Activated CD8-positive, alpha-beta memory T cell treated with anti-CD3 and anti-CD28 coated beads, Interleukin-2, amount 50 U/mL, for 4 hours (primary cell): ENCODE measurements around the gene PCDHB10.
"Not testable (repeated sequence)": the region's sequence is repeated elsewhere in the genome, so short reads cannot be mapped to it uniquely, and the experiment has no call there.

Source experiments
- DNase-seq: peaks from one replicate; pipeline ENCODE4 v3.0.0-alpha.2; 2020

The PCDHB10 gene

DNA sequence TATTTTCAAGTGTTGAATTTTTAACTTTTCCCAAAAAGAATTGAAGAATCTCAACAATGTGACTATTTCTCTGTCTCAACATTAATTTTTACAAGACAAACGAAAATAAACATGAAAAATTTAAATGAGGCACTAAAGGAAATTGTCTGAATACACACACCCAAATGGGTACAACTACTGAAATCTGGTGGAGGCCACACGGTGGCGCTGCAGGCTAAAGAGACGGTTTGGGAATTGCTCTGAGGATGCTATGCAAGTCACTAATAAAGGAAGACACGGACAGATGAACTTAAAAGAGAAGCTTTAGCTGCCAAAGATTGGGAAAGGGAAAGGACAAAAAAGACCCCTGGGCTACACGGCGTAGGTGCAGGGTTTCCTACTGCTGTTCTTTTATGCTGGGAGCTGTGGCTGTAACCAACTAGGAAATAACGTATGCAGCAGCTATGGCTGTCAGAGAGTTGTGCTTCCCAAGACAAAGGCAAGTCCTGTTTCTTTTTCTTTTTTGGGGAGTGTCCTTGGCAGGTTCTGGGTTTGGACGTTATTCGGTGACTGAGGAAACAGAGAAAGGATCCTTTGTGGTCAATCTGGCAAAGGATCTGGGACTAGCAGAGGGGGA is at the start of gene PCDHB10:
TSS of gene PCDHB10 (plus strand) at position 244 of the 616 bp plus-strand sequence. CDS start at position 444, 200 bp downstream.
- DNase-seq: no peak

DNA sequence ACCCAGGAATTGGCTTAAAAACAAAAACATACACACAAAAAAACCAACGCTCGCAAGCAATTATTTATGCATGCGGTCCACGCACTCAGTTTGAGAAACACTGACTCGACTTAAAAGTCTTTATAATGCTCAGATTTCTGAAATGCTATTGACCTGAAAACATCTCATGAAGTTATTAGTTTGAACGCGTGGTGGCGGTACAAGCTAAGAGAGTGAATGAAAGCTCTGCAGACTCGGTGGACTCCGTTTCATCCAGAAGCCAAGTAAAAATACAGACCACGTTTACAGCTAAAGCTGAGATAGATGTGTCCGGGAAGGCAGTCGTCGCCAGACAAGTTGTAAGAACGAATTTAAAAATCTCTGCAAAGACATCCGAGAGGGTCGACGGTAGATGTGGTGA is 42.3 kb upstream of the PCDHB10 start, which contains the start of gene PCDHB6:
TSS of gene PCDHB6 (plus strand) at position 246 of the 400 bp plus-strand sequence. CDS start 201 bp downstream, outside the sequence.
- no peak for DNase-seq

DNA sequence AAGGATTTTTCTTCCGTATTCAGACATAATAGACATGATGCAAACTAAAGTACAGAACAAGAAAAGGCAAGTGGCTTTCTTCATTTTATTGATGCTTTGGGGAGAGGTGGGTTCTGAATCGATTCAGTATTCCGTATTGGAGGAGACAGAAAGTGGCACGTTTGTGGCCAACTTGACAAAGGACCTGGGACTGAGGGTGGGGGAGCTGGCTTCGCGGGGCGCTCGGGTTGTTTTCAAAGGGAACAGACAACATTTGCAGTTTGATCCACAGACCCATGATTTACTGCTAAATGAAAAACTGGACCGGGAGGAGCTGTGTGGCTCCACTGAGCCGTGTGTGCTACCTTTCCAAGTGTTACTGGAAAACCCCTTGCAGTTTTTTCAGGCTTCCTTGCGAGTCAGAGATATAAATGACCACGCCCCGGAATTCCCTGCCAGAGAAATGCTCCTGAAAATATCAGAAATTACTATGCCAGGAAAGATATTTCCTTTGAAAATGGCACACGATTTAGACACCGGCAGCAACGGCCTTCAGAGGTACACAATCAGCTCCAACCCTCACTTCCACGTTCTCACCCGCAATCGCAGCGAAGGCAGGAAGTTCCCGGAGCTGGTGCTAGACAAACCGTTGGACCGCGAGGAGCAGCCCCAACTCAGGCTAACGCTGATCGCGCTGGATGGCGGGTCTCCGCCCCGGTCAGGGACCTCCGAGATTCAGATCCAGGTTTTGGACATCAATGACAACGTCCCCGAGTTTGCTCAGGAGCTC is 41.7 kb upstream of the PCDHB10 start:
- no peak for DNase-seq

DNA sequence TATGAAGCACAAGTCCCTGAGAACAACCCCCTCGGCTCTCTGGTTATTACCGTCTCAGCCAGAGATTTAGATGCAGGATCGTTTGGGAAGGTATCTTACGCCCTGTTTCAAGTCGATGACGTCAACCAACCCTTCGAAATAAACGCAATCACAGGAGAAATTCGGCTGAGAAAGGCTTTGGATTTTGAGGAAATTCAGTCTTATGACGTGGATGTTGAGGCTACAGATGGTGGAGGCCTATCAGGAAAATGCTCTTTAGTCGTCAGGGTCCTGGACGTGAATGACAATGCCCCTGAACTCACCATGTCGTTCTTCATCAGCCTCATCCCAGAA is 41.2 kb upstream of the PCDHB10 start:
- DNase-seq: no peak

DNA sequence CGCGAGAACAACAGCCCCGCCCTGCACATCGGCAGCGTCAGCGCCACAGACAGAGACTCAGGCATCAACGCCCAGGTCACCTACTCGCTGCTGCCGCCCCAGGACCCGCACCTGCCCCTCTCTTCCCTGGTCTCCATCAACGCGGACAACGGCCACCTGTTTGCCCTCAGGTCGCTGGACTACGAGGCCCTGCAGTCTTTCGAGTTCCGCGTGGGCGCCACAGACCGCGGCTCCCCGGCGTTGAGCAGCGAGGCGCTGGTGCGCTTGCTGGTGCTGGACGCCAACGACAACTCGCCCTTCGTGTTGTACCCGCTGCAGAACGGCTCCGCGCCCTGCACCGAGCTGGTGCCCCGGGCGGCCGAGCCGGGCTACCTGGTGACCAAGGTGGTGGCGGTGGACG is 40.5 kb upstream of the PCDHB10 start:
- DNase-seq: not testable (repeated sequence)

DNA sequence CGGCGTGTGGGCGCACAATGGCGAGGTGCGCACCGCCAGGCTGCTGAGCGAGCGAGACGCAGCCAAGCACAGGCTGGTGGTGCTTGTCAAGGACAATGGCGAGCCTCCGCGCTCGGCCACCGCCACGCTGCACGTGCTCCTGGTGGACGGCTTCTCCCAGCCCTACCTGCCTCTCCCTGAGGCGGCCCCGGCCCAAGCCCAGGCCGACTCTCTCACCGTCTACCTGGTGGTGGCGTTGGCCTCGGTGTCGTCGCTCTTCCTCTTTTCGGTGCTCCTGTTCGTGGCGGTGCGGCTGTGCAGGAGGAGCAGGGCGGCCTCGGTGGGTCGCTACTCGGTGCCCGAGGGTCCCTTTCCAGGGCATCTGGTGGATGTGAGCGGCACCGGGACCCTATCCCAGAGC is 40.1 kb upstream of the PCDHB10 start:
- not testable (repeated sequence) for DNase-seq

DNA sequence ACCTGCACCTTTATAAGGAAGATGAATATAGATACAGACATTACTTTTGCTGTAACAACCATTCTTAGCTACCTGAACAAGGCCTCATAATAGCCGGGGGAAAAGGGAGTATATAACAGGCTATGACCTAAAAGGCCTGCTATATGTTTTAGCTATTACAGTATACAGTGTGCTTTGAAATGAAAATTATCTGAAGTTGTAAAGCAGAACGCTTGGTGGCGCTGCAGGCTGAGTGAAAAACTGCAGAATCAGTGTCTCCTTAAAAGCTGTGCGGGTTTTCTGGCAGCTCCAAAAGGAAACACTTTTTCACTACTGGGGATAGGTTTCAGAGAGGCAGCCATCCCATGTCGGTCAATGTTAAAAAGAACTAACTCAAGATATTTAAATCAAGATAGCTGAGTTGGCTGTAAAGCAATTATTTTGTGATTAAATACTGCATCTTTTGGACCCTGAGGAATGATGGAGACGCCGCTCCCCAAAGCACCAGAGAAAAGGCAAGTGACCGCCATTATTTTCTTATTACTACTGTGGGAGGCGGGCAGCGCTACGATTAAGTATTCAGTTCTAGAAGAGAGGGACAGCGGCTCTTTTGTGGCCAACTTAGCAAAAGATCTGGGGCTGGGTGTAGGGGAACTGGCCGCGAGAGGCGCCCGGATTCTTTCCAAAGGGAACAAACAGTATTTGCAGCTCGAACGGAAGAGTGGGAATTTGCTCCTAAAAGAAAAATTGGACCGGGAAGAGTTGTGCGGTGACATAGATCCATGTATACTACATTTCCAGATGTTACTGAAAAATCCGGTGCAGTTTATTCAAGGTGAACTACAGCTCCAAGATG is 36.4 kb upstream of the PCDHB10 start:
- no peak for DNase-seq

DNA sequence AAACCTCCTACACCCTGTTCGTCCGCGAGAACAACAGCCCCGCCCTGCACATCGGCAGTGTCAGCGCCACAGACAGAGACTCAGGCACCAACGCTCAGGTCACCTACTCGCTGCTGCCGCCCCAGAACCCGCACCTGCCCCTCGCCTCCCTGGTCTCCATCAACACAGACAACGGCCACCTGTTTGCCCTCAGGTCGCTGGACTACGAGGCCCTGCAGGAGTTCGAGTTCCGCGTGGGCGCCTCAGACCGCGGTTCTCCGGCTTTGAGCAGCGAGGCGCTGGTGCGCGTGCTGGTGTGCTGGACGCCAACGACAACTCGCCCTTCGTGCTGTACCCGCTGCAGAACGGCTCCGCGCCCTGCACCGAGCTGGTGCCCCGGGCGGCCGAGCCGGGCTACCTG is 34.8 kb upstream of the PCDHB10 start:
- DNase-seq: not testable (repeated sequence)

DNA sequence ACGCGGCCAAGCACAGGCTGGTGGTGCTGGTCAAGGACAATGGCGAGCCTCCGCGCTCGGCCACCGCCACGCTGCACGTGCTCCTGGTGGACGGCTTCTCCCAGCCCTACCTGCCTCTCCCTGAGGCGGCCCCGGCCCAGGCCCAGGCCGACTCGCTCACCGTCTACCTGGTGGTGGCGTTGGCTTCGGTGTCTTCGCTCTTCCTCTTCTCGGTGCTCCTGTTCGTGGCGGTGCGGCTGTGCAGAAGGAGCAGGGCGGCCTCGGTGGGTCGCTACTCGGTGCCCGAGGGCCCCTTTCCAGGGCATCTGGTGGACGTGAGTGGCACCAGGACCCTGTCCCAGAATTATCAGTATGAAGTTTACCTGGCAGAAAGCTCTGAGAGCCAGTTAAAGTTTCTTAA is 34.3 kb upstream of the PCDHB10 start:
- not testable (repeated sequence) for DNase-seq

DNA sequence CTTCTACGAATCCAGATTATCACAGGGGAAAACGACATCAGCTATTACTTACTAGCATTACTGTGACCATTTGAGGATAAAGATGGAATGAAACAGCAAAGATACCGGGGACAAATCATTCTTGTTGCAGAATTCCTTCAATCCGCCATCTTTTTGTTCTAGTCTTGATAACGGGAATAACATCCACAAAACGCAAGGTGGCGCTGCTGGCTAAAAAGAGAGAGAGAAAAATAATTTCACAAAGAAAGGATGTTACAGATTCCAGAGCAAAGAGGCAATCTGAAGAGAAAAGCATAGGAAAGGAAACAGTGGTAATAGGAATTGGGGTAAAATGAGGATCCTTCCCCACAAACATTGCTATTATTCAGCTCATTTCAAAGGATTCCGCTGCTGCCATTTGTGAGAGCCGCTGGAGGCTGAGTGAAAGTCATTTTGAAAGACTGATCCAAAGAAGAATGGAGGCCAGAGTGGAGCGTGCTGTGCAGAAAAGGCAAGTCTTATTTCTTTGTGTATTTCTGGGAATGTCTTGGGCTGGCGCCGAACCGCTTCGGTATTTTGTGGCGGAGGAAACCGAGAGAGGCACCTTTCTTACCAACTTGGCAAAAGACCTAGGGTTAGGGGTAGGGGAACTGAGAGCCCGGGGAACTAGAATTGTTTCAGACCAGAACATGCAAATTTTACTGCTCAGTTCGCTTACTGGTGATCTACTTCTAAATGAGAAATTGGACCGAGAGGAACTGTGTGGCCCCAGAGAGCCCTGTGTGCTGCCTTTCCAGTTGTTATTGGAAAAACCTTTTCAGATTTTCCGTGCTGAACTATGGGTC is 19.6 kb upstream of the PCDHB10 start, which contains the start of gene PCDHB7:
TSS of gene PCDHB7 (plus strand) at position 264 of the 824 bp plus-strand sequence. CDS start at position 456, 192 bp downstream.
- no peak for DNase-seq

DNA sequence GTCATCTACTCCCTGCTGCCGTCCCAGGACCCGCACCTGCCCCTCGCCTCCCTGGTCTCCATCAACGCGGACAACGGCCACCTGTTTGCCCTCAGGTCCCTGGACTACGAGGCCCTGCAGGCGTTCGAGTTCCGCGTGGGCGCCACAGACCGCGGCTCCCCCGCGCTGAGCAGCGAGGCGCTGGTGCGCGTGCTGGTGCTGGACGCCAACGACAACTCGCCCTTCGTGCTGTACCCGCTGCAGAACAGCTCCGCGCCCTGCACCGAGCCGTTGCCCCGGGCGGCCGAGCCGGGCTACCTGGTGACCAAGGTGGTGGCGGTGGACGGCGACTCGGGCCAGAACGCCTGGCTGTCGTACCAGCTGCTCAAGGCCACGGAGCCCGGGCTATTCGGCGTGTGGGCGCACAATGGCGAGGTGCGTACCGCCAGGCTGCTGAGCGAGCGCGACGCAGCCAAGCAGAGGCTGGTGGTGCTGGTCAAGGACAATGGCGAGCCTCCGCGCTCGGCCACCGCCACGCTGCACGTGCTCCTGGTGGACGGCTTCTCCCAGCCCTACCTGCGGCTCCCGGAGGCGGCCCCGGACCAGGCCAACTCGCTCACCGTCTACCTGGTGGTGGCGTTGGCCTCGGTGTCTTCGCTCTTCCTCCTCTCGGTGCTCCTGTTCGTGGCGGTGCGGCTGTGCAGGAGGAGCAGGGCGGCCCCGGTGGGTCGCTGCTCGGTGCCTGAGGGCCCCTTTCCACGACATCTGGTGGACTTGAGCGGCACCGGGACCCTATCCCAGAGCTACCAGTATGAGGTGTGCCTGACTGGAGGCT is 17.7 kb upstream of the PCDHB10 start:
- not testable (repeated sequence) for DNase-seq

DNA sequence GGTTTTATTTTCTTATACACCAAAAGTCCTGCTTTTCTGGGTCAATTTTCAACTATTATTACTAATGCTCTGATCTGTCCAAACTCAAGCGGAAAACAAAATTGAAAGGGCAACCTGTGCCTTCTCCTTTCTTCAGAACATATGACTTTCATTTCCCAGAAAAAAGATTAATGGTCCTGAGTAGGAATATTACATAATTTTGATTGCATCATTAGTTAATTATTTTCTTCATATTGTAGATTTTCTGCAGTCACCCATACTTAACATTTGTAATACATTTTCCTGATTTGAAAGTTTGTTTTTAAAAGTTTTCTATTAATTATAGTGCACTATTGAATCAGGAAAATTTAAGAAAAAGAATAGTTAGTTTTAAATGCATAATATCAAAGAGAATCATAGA is 16.2 kb upstream of the PCDHB10 start:
- DNase-seq: no peak

DNA sequence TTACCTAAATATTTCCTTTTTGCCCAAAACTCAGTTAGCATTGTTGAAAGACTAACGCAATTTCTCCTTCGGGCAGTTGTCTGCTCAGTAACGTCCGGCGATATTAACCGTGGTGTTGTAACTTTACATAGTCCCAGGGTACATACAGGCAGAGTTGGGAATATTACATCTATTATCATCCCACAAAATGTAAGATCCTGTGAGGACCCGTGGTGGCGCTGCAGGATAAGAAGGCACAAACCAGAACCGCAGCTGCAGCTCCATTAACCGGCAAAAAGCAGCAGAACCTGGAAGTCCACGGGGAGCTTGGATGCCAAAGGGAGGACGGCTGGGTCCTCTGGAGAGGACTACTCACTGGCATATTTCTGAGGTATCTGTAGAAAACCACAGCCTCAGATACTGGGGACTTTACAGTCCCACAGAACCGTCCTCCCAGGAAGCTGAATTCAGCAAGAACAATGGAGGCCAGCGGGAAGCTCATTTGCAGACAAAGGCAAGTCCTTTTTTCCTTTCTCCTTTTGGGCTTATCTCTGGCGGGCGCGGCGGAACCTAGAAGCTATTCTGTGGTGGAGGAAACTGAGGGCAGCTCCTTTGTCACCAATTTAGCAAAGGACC is 14.5 kb upstream of the PCDHB10 start, which contains the start of gene PCDHB8:
TSS of gene PCDHB8 (plus strand) at position 214 of the 615 bp plus-strand sequence. CDS start at position 459, 245 bp downstream.
- not testable (repeated sequence) for DNase-seq

DNA sequence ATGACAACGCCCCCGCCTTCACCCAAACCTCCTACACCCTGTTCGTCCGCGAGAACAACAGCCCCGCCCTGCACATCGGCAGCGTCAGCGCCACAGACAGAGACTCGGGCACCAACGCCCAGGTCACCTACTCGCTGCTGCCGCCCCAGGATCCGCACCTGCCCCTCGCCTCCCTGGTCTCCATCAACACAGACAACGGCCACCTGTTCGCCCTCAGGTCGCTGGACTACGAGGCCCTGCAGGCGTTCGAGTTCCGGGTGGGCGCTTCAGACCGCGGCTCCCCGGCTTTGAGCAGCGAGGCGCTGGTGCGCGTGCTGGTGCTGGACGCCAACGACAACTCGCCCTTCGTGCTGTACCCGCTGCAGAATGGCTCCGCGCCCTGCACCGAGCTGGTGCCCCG is 12.8 kb upstream of the PCDHB10 start:
- DNase-seq: not testable (repeated sequence)

DNA sequence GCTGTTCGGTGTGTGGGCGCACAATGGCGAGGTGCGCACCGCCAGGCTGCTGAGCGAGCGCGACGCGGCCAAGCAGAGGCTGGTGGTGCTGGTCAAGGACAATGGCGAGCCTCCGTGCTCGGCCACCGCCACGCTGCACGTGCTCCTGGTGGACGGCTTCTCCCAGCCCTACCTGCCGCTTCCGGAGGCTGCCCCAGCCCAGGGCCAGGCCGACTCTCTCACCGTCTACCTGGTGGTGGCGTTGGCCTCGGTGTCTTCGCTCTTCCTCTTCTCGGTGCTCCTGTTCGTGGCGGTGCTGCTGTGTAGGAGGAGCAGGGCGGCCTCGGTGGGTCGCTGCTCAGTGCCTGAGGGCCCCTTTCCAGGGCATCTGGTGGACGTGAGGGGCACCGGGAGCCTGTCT is 12.3 kb upstream of the PCDHB10 start:
- DNase-seq: not testable (repeated sequence)

DNA sequence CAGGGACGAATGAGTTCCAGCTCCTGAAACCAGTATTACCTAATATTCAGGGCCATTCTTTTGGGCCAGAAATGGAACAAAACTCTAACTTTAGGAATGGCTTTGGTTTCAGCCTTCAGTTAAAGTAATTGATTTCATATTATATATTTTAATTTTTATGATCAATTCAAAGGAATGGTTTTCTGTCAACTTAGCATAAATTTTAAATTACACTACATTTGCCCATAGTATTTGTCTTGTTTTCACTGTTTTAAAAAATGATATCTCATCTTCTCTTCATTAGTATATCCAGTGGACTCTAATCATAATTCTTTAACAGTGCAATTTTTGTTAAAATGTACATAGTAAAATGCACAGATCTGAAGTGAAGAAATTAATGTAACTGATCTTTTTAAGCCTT is 11.8 kb upstream of the PCDHB10 start:
- DNase-seq: no peak

DNA sequence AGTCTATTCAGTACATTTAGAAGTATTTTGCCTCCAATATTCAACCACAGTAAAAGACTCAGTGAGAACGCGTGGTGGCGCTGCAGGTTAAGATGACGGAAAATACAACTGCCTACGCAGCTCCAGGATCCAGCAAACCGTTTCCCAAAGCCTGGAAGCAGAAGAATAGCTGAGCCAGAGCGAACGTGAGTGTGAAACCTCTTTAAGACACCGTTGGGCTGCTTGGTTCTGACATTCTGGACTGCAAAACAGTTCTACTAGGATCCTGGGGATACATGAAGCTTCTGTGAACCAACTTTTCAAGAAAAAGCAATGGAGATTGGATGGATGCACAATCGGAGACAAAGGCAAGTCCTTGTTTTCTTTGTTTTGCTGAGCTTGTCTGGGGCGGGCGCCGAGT is 9.9 kb upstream of the PCDHB10 start, which contains the start of gene PCDHB16:
TSS of gene PCDHB16 (plus strand) at position 140 of the 400 bp plus-strand sequence. CDS start at position 313, 173 bp downstream.
- no peak for DNase-seq

DNA sequence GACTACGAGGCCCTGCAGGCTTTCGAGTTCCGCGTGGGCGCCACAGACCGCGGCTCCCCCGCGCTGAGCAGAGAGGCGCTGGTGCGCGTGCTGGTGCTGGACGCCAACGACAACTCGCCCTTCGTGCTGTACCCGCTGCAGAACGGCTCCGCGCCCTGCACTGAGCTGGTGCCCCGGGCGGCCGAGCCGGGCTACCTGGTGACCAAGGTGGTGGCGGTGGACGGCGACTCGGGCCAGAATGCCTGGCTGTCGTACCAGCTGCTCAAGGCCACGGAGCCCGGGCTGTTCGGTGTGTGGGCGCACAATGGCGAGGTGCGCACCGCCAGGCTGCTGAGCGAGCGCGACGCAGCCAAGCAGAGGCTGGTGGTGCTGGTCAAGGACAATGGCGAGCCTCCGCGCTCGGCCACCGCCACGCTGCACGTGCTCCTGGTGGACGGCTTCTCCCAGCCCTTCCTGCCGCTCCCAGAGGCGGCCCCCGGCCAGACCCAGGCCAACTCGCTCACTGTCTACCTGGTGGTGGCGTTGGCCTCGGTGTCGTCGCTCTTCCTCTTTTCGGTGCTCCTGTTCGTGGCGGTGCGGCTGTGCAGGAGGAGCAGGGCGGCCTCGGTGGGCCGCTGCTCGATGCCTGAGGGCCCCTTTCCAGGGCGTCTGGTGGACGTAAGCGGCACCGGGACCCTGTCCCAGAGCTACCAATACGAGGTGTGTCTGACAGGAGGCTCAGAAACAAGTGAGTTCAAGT is 7.9 kb upstream of the PCDHB10 start:
- not testable (repeated sequence) for DNase-seq

DNA sequence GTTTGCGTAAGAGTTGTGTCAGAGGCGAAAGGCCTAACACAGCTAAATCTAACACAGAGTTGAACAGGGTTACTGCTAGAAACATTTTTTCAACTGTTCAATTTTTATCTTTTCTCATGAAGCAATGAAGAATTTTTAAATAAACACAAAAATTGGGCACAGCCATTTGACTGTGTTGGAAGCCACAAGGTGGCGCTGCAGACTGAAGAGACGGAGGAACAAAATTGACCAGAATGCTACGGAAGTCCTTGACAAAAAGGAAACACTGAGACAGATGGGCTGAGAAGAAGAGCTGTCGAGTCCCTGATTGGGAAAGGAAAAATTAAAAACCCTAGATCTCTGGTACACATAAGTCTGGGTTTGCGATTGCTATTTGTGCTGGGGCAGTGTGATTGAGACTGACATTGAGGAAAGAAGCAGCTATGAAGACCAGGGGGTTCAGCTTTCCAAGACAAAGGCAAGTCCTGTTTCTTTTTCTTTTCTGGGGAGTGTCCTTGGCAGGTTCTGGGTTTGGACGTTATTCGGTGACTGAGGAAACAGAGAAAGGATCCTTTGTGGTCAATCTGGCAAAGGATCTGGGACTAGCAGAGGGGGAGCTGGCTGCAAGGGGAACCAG is 5.1 kb upstream of the PCDHB10 start, which contains the start of gene PCDHB9:
TSS of gene PCDHB9 (plus strand) at position 265 of the 616 bp plus-strand sequence. CDS start at position 423, 158 bp downstream.
- DNase-seq: no peak
